ENCODE results near the gene PDSS2.
A peak's percentile ranks its signal among the peaks of the same experiment; 100 is the strongest.
"Not testable (repeated sequence)": the region's sequence is repeated elsewhere in the genome, so short reads cannot be mapped to it uniquely, and the experiment has no call there.

The PDSS2 gene

GRCh38 chr6:107135048-107135680 lies 324.2 kb downstream of the PDSS2 start:
- not testable (repeated sequence) for H3K27ac ChIP-seq (ENCODE audit: low read length); H3K4me1 ChIP-seq (ENCODE audit: insufficient read depth, low read length); H3K4me3 ChIP-seq (ENCODE audit: low read length); H3K36me3 ChIP-seq (ENCODE audit: insufficient read depth, low read depth, low read length); H3K27me3 ChIP-seq (ENCODE audit: insufficient read depth, low read length); H3K9me3 ChIP-seq (ENCODE audit: insufficient read depth, low read depth, low read length); H3K9ac ChIP-seq (ENCODE audit: low read depth, low read length)

DNA sequence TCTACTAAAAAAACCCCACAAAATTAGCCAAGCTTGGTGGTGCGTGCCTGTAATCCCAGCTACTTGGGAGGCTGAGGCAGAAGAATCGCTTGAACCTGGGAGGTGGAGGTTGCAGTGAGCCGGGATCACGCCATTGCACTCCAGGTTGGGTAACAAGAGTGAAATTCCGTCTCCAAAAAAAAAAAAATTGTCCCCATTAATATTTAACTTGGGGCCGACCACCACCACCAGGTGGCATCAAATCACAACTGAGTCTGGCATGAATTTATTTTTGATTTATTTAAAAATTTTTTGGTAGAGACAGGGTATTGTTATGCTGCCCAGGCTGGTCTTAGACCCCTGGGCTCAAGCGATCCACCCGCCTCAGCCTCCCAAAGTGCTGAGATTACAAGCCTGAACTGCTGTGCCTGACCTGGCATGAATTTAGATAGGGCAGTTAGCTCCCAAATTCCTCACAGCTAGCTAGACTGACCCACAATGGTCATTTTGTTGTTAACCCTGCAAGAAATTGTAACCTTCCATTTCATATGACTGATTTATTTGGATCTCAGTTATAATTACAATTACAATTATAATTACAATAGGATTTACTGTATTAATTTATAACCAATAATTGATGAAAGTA lies 326.9 kb downstream of the PDSS2 start:
- no peaks in the 10 kb centered on the region for H3K9me3 ChIP-seq (ENCODE audit: insufficient read depth, low read depth, low read length)
- no peaks in the 10 kb centered on the region for H3K27me3 ChIP-seq (ENCODE audit: insufficient read depth, low read length)
- no peaks in the 10 kb centered on the region for H3K36me3 ChIP-seq (ENCODE audit: insufficient read depth, low read depth, low read length)
- H3K4me1 ChIP-seq (ENCODE audit: insufficient read depth, low read length) = peaks cover 5% of the 10 kb centered on the region; the same call in 1 of the 2 replicates
- H3K4me3 ChIP-seq (ENCODE audit: low read length) = no peak overlapping the region
- no peak overlapping the region for H3K9ac ChIP-seq (ENCODE audit: low read depth, low read length)
- H3K27ac ChIP-seq (ENCODE audit: low read length) = no peak overlapping the region

DNA sequence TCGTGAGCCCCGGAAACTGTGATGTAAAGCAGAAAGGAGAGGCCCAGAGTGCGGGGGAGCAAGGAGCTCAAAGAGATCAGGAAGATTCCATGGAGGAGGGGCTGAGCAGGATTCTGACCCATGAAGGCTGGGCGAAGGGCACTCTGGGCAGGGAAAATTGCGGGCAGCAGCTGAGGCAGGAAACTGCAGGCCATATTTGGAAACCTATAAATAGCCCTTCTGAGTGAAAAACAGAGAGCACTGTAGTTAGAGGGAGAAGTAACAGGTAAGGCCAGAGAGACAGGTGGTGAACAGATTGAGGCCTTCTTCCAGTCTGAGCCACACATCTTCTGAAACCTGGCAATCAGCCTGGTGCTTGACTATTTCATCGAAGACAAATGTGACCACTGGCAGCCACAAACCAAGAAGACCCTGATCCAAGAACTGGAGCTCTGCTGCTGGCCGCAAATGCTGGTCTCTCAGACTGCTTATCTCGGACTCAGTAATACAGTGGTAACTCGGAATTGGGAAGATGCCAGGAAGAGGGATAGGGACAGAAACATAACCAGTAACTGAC lies 329.9 kb downstream of the PDSS2 start:
- no peaks in the 10 kb centered on the region for H3K36me3 ChIP-seq (ENCODE audit: insufficient read depth, low read depth, low read length)
- peaks cover 19% of the 10 kb centered on the region for H3K4me1 ChIP-seq (ENCODE audit: insufficient read depth, low read length)
- H3K4me3 ChIP-seq (ENCODE audit: low read length) = no peak overlapping the region
- H3K9me3 ChIP-seq (ENCODE audit: insufficient read depth, low read depth, low read length) = no peaks in the 10 kb centered on the region
- peak overlapping the region; percentile 16 for H3K27ac ChIP-seq (ENCODE audit: low read length)
- no peak overlapping the region for H3K9ac ChIP-seq (ENCODE audit: low read depth, low read length)
- H3K27me3 ChIP-seq (ENCODE audit: insufficient read depth, low read length) = no peaks in the 10 kb centered on the region

- H3K4me3 ChIP-seq (ENCODE audit: low read length) = no peak overlapping the region
- no peak overlapping the region for H3K27ac ChIP-seq (ENCODE audit: low read length)
- no peaks in the 10 kb centered on the region for H3K36me3 ChIP-seq (ENCODE audit: insufficient read depth, low read depth, low read length)
- H3K9ac ChIP-seq (ENCODE audit: low read depth, low read length) = no peak overlapping the region
- H3K4me1 ChIP-seq (ENCODE audit: insufficient read depth, low read length) = peaks cover 23% of the 10 kb centered on the region
- no peaks in the 10 kb centered on the region for H3K27me3 ChIP-seq (ENCODE audit: insufficient read depth, low read length)
- H3K9me3 ChIP-seq (ENCODE audit: insufficient read depth, low read depth, low read length) = no peaks in the 10 kb centered on the region
Observed at GRCh38 chr6:107128577-107128976, 330.8 kb downstream of the PDSS2 start.

- Histone ChIP-seq H3K9me3 (ENCODE audit: insufficient read depth, low read depth, low read length) (no peaks in the 10 kb centered on the region), H3K4me3 (ENCODE audit: low read length) (no peak overlapping the region)
Observed at GRCh38 chr6:107128175-107128574, 331.2 kb downstream of the PDSS2 start.

DNA sequence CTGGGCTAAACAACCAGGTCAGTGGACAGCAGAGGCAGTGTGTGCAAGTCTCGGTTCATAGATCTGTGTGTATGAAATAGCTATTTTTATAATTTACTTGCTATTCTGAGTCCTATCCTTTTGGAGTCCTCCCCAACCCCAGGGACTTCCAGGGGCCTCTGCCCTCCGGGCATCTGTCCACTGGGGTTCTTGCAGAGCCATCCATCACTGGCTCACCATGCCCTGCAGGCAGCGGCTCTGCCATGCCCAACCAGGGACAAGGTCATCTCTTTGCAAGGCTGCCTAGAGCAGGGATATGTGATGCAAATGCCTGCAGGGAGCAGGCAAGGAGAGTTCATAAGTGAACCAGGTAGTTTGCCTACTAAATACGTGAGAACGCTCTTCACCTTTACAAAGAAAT lies 333.6 kb downstream of the PDSS2 start:
- Histone ChIP-seq H3K4me1 (ENCODE audit: insufficient read depth, low read length) (peaks cover 30% of the 10 kb centered on the region), H3K9ac (ENCODE audit: low read depth, low read length) (peak overlapping the region; percentile 22; the same call in 1 of the 2 replicates), H3K36me3 (ENCODE audit: insufficient read depth, low read depth, low read length) (no peaks in the 10 kb centered on the region), H3K9me3 (ENCODE audit: insufficient read depth, low read depth, low read length) (no peaks in the 10 kb centered on the region), H3K27ac (ENCODE audit: low read length) (no peak overlapping the region), H3K4me3 (ENCODE audit: low read length) (no peak overlapping the region), H3K27me3 (ENCODE audit: insufficient read depth, low read length) (no peaks in the 10 kb centered on the region)

More at GRCh38 chr6:107128175-107128574, 331.2 kb downstream of the PDSS2 start:
- no peaks in the 10 kb centered on the region for H3K36me3 ChIP-seq (ENCODE audit: insufficient read depth, low read depth, low read length)
- no peak overlapping the region for H3K27ac ChIP-seq (ENCODE audit: low read length)
- H3K4me1 ChIP-seq (ENCODE audit: insufficient read depth, low read length) = peaks cover 23% of the 10 kb centered on the region
- no peak overlapping the region for H3K9ac ChIP-seq (ENCODE audit: low read depth, low read length)
- H3K27me3 ChIP-seq (ENCODE audit: insufficient read depth, low read length) = no peaks in the 10 kb centered on the region

DNA sequence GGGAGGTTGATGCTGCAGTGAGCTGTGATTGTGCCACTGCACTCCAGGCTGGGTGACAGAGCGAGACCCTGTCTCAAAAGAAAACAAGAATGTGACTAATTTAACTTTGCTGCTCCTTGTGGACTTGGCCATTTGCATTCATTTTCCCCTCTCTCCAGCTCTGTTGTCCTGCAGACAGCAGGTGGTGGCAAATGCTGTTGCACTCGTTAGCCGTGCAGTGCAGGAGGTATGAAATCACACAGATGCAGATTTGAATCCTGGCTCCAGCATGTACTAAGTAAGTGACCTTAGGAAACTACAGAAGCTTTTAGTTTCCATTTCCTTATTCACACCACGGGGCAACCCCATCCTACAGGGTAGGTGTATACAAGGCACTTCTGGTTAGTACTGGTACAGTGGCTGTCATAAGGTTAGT lies 334.4 kb downstream of the PDSS2 start:
- Histone ChIP-seq H3K4me3 (ENCODE audit: low read length) (0 out of 2 replicates have a peak overlapping the region, but pooled peaks have one; percentile 1), H3K4me1 (ENCODE audit: insufficient read depth, low read length) (peaks cover 30% of the 10 kb centered on the region), H3K9ac (ENCODE audit: low read depth, low read length) (peak overlapping the region; percentile 29; the same call in 1 of the 2 replicates), H3K27ac (ENCODE audit: low read length) (no peak overlapping the region), H3K36me3 (ENCODE audit: insufficient read depth, low read depth, low read length) (no peaks in the 10 kb centered on the region), H3K9me3 (ENCODE audit: insufficient read depth, low read depth, low read length) (no peaks in the 10 kb centered on the region), H3K27me3 (ENCODE audit: insufficient read depth, low read length) (no peaks in the 10 kb centered on the region)

DNA sequence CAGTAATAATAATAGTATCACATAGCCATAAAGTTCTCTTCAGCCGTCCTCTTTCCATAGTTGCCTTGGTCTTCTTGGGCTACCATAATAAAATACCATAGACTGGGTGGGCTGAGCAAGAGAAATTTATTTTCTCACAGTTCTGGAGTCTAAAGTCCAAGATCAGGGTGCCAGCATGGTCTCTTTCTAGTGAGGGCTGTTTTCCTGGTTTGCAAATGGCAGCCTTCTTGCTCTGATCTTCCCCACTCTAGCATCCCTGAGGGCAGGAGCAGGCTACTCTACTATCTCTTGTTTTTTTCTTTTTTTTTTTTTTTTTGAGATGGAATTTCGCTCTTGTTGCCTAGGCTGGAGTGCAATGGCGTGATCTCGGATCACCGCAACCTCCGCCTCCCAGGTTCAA lies 335.9 kb downstream of the PDSS2 start:
- no peak overlapping the region for H3K27ac ChIP-seq (ENCODE audit: low read length)
- H3K9ac ChIP-seq (ENCODE audit: low read depth, low read length) = no peak overlapping the region
- peaks cover 30% of the 10 kb centered on the region for H3K4me1 ChIP-seq (ENCODE audit: insufficient read depth, low read length)
- no peaks in the 10 kb centered on the region for H3K36me3 ChIP-seq (ENCODE audit: insufficient read depth, low read depth, low read length)
- H3K27me3 ChIP-seq (ENCODE audit: insufficient read depth, low read length) = no peaks in the 10 kb centered on the region
- H3K9me3 ChIP-seq (ENCODE audit: insufficient read depth, low read depth, low read length) = no peaks in the 10 kb centered on the region
- H3K4me3 ChIP-seq (ENCODE audit: low read length) = no peak overlapping the region

- Histone ChIP-seq H3K4me1 (ENCODE audit: insufficient read depth, low read length) (peaks cover 35% of the 10 kb centered on the region), H3K9ac (ENCODE audit: low read depth, low read length) (no peak overlapping the region), H3K36me3 (ENCODE audit: insufficient read depth, low read depth, low read length) (no peaks in the 10 kb centered on the region), H3K27ac (ENCODE audit: low read length) (no peak overlapping the region), H3K27me3 (ENCODE audit: insufficient read depth, low read length) (no peaks in the 10 kb centered on the region), H3K4me3 (ENCODE audit: low read length) (no peak overlapping the region), H3K9me3 (ENCODE audit: insufficient read depth, low read depth, low read length) (no peaks in the 10 kb centered on the region)
Observed at GRCh38 chr6:107122748-107123147, 336.6 kb downstream of the PDSS2 start.

- no peak overlapping the region for H3K4me3 ChIP-seq (ENCODE audit: low read length)
- no peaks in the 10 kb centered on the region for H3K36me3 ChIP-seq (ENCODE audit: insufficient read depth, low read depth, low read length)
- H3K9me3 ChIP-seq (ENCODE audit: insufficient read depth, low read depth, low read length) = no peaks in the 10 kb centered on the region
- no peak overlapping the region for H3K27ac ChIP-seq (ENCODE audit: low read length)
- H3K9ac ChIP-seq (ENCODE audit: low read depth, low read length) = no peak overlapping the region
- H3K27me3 ChIP-seq (ENCODE audit: insufficient read depth, low read length) = no peaks in the 10 kb centered on the region
- peaks cover 40% of the 10 kb centered on the region for H3K4me1 ChIP-seq (ENCODE audit: insufficient read depth, low read length)
Observed at GRCh38 chr6:107121964-107122495, 337.3 kb downstream of the PDSS2 start.

GRCh38 chr6:107121266-107121665 lies 338.1 kb downstream of the PDSS2 start:
- Histone ChIP-seq H3K4me1 (ENCODE audit: insufficient read depth, low read length) (peaks cover 40% of the 10 kb centered on the region), H3K9me3 (ENCODE audit: insufficient read depth, low read depth, low read length) (no peaks in the 10 kb centered on the region), H3K4me3 (ENCODE audit: low read length) (no peak overlapping the region), H3K36me3 (ENCODE audit: insufficient read depth, low read depth, low read length) (no peaks in the 10 kb centered on the region), H3K27me3 (ENCODE audit: insufficient read depth, low read length) (no peaks in the 10 kb centered on the region), H3K27ac (ENCODE audit: low read length) (no peak overlapping the region), H3K9ac (ENCODE audit: low read depth, low read length) (0 out of 2 replicates have a peak overlapping the region, but pooled peaks have one; percentile 14)

GRCh38 chr6:107120404-107120803 lies 339.0 kb downstream of the PDSS2 start:
- H3K9ac ChIP-seq (ENCODE audit: low read depth, low read length) = no peak overlapping the region
- no peaks in the 10 kb centered on the region for H3K27me3 ChIP-seq (ENCODE audit: insufficient read depth, low read length)
- H3K4me1 ChIP-seq (ENCODE audit: insufficient read depth, low read length) = peaks cover 32% of the 10 kb centered on the region
- no peak overlapping the region for H3K4me3 ChIP-seq (ENCODE audit: low read length)
- no peaks in the 10 kb centered on the region for H3K9me3 ChIP-seq (ENCODE audit: insufficient read depth, low read depth, low read length)
- no peaks in the 10 kb centered on the region for H3K36me3 ChIP-seq (ENCODE audit: insufficient read depth, low read depth, low read length)
- H3K27ac ChIP-seq (ENCODE audit: low read length) = no peak overlapping the region
